Glomerular endothelial cell (primary cell): ENCODE data around the gene EPHX1. TPM values are rescaled to one million over a fixed set of nuclear protein-coding genes. Genes with fewer than 3 reads are reported as not detected.
"Not testable (repeated sequence)": the region's sequence is repeated elsewhere in the genome, so short reads cannot be mapped to it uniquely, and the experiment has no call there.

Source experiments
- DNase-seq: peaks from one replicate; pipeline ENCODE4 v3.0.0-alpha.2; 2011; ENCODE audit warnings: low read depth, low spot score; ENCODE audit errors: extremely low read depth
- total RNA-seq: library from RNA; depleted of rRNA; stranded (reverse); fragments of >200 nt; gene quantifications from 2 replicates; pipeline ENCODE4 v1.2.3, GENCODE V29; 2015

EPHX1 gene
- total RNA-seq, result 26.1 and 37.6 TPM in 2 replicates

DNA sequence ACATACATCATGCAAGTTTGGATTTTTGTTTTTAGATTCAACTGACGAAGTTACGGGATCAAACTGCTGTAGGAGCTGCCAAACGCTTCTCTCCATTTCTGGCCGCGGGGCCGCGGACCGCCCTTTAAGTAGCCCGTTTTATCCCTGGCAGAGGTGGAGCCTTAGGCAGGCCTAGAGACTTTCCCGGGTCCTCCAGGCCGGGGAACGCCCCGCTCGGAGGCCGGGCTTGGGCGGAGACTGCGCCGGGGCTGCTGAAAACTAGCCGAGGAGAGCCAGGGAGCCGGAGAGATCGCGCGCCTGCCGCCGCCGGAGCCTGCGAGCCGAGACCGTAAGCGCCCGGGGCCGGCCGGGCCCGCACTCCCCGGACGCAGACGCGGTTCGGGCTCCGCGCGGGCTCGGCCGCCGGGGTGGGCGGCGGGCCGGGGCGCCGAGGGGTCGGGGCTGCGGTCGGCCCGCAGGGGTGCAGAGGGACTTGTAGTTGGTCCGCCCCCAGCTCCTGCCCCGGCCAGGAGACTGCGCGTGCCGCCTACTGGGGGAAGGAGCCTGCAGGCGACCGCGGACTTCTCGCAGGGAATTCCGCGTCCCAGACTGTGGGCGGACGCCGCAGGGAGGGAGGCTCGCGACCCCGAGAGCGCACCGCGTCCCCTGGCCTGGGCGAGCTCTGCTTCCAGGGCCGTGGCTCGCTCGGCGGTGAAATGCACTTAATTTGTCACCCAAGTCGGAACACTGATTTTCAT is at the start of gene EPHX1:
Gene EPHX1, plus strand, starts transcription at position 283 of the 737 bp plus-strand sequence. CDS start 18,606 bp downstream, outside the sequence.
- DNase-seq, result no peak

DNA sequence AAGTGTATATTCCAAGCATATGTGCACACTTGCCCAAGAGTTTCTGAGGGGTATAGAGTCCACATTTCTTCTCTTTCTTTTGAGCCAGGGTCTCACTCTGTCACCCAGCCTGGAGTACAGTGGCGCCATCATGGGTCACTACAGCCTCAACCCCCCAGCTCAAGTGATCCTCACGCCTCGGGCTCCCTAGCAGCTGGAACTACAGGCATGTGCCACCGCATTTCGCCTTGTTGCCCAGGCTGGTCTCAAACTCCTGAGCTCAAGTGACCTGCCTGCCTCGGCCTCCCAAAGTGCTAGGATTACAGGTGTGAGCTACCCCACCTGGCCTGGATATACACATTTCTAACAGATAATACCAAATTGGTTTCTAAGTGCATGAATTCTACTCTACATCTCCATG is 49.4 kb upstream of the EPHX1 start:
- DNase-seq, result no peak

DNA sequence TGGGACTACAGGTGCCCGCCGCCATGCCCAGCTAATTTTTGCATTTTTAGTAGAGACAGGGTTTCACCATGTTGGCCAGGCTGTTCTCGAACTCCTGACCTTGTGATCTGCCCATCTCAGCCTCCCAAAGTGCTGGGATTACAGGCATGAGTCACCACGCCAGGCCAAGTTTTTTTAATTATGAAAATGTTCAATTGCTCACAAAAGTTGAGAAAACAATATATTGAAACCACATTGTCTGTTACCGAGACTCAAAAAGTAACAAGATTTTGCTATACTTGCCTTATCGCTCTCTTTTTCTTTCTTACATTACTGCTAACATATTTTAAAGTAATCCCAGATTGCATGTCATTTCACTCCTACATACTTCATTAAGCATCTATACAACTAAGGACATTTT is 48.5 kb upstream of the EPHX1 start:
- DNase-seq, result not testable (repeated sequence)

DNA sequence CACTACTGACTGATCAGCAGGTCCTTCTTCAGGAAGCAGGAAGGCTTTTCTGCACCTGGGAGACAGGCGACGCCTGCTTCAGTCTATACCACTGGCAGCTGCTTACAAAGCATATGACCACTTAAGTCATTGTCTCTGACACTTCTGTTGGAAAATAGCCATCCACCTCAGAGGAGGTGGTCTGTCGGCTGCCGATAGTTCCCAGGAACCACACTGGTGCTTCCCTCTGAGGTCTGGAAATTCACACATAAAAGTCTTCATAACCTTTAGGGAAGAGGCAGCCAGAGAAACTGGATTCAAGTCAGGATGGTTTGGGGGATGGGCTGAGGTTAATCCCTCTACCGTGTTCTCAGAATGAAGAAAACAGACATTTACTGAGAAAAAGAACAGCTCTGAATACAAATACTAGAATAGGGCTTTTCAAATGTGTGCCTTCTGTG is 47.9 kb upstream of the EPHX1 start:
- DNase-seq, result no peak

DNA sequence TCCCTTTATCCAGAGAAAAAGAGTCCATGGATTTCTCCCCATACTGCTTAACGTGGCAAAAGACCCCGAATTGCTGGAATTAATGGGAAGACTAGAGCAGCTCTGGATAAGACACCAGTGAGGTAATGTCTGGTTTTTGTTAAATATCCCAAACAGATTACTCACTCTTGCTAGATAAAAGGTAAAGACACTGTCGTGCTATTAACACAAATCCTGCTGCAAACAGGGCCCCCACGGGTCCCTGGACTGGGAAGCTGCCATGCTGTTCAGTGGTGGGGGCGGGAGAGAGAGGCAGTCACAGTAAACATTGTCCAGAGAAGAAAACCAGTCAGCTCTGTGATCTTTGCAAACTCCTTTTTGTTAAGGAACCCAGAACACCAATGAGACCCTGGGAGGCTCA is 47.5 kb upstream of the EPHX1 start:
- DNase-seq, result no peak

DNA sequence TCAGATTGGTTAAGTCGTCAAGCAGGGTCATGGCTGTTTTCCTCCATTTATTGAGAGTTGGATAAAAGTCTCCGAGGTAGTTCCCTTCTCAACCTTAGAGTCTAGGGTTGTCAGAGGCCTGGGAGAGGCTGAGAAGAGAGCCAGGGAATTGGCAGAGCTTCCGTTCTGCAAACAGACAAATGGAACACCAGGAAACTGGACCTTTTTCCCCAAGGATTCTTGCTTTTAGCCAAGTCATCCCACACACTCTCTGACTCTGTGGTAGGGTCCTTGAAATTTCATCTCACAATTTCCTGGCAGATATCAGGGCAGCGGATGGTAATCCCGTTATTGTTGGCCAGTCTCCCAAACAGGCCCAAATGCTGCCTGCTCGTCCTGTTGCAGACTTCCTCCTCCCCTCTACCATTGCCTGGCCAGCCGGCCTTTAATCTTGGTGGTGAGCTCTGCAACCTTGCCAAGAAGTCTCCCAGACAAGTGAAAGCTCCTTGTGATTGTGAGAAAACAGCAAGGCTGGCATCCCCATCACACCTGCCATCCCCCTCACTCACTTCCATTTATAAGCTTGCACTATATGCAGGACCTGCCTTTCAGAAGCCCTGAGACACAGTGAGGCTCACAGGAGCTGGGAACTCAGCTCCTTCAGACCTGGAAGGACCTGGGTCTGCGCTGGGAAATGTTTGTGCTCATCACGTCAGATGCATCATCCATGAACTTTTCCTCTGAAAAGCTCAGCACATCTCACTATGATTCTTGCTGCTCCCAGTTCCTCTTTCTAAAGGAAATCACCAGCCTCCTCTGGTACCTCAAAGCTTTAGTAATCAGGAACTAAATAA is 46.0 kb upstream of the EPHX1 start:
- no peak for DNase-seq

DNA sequence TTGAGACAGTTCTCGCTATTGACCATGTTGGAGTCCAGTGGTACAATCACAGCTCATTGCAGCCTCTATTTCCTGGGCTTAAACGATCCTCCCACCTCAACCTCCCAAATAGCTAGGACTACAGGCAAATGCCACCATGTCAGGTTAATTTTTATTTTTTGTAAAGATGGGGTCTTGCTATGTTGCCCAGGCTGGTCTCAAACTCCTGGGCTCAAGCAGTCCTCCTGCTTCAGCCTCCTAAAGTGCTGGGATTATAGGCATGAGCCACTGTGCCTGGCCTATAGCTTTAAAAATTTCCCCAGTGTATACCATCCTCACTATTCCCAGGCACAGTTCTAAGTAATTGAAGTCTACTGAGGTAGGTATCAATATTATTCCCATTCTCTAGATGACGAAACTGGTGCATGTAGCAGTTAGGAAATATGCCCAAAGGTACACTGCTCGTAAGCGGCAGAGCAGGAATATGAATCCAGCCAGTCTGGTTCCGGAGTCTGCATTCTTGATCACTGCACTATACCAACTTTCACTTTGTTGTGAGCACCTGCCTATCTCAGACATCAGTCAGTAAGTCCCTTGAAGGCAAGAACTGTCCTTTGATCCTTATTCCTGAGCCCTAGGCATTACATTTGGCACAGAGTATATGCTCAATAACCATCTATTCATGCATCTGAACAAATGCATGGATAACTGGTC is 43.8 kb upstream of the EPHX1 start:
- no peak for DNase-seq

DNA sequence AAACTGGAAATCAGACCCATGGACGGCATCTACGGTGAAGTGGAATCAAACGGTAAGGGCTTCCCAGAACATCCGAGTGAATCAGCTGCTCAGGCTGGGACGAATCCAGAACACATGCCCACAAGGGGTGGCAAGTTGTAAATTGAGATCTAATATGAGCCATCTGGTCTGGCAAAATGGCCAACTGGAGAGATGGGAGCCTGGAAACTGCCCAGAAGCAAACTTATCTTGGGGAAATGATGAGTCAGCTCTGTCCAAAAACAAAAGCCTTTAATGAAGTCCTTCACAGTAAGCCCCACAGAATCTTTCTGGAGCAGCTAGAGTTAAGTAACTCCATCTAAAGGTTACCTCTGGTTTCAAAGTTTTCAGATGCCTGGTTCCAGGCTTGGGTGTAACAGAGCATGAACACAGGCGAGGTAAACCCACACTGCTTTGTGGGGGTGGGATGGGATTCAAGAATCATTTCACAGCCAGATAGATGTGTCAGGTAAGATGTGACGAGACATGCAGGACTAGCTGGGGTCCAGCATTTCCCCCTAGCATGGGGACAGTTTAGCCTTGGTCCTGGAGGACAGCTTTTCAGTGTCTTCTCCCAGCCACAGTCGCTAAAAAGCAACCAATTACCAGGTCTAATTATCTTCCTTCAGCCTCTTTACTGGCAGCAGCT is 42.8 kb upstream of the EPHX1 start:
- DNase-seq, result no peak

DNA sequence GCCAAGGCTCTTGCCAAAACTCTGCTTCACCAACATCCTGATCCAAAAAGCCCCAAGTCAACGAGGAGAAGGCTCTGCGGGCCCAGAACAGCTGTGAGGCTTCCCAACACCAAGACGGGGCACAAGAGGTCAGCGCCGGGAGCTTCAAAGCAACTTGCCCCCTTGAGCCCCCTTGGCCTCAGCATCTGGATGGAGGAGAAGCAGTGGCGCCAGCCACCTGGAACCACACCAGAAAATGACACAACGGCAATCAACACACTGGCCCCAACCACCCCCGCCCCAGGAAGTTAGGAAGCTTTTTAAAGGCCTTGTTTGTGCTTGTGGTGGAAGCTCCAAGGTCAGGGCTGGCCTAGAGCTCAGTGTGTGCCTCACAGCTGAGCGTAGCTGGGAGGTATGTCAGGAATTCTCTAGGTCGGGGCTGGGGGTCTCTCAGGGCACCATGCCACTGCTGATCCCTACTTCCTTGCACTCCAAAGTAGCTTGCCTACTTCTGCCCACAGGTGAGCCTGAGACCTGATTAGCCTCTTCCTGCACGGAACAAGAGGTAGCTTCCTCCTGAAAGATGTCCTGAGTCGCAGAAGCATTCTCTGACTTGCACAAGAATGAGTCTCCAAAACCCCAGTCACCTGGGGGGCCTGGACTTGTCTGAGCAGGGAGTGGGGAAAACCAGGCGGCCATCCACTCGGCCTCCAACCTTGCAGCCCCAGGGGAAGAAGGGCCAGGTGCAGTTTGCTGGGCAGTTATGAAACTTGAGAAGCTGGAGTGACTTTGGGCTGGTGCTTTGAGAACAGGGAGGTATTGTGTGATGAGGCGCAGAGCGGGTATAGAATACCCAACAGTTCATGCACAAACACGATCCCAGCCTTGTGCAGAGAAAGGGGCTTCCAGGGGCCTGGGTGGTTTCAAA is 42.0 kb upstream of the EPHX1 start:
- no peak for DNase-seq

DNA sequence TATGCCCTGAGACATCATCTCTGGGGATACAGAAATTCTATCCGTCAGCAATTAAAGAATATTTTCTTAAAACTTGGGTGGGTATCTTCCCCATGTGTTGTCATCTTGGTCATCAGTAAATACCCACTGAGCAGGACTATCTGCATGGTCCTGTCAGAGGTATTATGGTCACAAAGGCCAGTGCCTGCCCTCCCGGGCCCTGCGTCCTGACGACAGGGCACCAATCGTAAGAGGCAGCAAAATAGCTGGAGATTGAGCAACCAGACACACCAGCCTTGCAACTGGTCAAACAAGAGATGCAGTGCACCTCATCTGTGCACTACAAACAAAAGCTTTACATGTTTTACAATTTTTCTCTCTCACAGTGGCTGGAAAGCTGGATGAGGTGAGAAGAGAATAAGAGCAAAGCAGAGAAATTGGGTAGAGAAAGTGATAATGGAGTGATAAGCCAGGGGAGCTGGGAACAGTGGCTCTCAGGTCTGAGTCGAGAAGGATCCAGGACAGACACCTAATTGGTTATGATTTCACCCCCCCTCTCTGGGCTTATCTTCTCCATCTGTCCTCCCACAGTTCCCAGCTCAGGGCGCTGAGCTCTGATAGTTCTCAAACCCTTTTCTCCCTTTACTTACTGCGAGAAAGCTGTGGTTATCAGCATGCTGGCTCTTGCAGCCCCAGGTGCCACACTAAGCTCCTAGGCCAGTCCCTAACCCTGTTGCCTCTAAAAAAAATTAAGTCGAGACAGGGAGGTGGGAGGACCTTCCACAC is 41.1 kb upstream of the EPHX1 start:
- no peak for DNase-seq

DNA sequence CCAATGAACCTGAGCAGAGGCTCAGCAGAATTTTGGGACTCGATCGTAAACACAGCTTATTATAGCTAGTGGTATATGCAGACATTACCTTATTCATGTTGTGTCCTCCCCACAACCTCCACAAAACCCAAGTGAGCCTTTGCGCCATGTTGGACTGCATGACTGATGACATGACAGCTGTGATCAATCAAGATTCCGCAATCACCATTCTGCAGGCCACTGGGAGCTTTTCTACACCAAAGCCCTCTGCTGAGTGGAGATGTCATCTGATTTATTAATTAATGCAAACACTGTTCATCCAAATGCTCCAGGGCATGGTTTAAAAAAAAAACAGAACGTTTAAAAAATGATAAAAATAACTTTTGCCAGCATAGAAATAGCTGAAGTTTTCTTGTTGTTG is 40.2 kb upstream of the EPHX1 start:
- DNase-seq, result no peak

DNA sequence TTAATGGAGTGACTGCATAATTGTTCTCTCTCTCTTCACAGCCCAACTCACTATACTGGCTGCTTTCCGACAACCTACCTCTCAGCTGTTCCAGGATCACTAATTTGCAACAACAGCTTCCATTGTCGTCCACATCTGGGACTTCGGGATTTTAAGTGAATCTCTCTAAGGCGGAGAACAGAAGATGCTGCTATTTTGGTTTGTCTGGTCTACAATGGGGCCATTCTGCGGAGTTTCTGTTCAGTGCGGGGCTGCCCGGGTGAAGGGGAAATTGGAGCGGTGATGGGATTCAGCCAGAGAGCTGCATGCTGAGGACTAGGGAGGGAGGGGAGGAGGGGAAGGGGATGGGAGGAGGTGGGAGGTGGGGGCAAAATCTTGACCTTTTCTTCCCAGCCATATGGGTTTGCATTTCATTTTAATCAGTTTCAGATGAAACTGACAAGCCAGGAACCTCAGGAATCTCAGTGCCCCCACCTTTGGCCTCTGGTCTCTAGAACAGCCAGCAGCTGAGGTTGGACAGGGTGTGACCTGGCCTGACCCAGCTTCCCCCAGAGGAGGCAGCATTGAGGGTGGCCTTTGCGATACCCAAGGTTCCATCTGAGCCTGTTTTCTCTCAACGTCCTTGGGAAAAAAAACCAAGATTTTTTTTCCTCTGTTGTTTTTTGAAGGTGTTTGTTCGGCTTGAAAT is 39.2 kb upstream of the EPHX1 start:
- DNase-seq, result no peak

DNA sequence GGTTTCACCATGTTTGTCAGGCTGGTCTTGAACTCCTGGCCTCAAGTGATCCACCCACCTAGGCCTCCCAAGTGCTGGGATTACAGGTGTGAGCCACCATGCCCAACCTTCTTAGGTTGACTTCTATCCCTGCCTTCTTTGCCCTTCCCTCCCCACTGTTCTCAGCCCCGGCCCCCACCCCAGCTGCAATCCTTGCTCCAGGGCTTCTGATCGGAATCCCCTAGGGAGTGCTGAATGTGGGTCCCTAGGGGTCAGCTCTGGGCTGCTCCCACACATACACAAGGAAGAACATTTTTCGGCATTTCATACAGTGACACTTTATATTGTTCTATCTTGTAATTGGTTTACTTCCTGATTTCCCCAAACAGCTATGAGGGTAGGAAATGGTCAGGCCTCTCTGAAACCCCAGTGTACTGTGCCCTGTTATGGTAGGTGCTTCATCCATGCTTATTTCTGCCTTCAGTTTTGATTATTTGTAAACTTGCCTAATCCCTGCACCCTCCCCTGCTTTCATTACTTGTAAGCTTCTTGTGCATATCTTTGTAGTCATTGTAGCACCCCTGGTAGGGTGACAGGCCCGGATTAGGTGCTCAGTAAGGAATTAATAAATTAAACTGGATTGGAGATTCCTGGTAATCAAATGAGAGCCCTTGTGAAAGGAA is 38.1 kb upstream of the EPHX1 start:
- no peak for DNase-seq

DNA sequence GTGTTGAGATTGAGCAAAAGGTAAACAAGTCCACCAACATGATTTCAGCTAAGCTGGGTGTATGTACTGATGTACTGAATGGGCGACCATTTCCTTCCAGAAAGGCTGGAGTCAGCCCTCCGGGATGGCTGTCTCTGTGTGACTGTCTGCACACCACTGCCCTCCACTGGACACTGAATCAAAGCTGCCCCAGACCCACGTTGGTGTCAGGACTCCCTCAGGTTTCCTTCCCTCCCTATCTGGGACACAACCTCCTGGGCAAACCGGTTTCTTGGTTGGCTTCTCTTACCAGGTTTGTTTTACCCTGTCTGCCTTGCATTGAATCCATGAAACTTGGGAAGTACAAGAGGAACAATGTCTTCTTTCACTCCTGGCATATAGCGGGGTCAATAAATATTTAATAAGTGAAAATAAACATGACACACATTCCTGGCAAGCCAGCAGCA is 37.6 kb upstream of the EPHX1 start:
- peak; percentile 77 for DNase-seq

DNA sequence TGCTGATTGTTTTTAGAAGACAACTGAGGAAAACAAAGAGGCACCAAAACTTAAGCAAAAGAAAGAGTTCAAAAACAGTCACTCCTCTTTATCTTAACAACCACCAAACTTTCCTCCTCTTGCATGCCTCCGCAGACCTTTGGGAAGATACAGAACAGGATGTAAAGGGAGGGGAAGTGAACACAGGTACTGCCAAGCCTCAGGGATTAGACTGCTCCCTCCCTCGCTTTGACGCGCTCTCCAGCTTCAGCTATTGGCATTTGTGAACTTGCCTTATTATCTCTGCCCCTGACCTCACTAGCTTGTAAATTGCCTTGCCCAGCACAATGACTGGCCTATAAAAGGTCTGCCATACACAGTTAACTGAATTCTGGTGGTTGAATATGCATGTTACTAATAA is 37.1 kb upstream of the EPHX1 start:
- DNase-seq, result no peak

DNA sequence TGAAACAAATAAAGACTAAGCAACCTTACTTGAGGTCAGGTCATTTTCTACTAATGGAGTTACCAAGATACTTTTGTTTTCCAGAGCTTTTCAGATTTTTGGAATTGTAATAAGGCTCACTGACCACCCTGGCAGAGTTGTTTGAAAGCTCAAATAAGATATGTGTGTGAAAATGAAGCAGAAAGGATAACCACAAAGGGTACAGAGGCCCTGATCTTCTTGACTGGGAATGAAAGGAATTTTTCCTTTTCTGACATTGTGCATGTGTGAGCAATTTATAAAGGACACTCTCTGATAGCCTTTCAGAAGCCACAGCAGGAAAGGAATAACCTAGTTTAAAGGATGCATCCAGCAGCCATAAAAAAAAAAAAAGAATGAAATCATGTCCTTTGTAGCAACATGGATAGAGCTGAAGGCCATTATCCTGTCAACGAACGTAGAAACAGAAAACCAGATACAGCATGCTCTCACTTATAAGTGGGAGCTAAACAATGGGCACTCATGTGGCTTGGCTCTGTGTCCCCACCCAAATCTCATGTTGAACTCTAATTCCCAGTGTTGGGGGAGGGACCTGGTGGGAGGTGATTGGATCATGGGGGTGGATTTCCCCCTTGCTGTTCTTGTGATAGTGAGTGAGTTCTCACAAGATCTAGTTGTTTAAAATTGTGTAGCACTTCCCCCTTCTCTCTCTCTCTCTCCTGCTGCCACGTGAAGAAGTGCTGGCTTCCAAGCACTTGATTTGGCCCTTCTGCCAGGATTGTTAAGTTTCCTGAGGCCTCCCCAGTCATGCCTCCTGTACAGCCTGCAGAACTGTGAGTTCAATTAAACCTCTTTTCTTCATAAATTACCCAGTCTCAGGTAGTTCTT is 35.4 kb upstream of the EPHX1 start:
- DNase-seq, result no peak

DNA sequence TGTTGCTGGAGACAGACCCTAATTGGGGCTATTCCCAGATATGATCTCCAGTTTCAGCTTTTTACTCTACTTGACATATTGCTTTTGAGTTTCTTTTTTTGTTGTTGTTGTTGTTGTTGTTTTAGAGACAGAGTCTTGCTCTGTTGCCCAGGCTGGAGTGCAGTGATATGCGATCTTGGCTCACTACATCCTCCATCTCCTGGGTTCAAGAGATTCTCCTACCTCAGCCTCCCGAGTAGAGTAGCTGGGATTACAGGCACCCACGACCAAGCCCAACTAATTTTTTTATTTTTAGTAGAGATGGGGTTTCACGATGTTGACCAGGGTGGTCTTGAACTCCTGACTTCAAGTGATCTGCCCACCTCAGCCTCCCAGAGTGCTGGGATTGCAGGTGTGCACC is 33.6 kb upstream of the EPHX1 start:
- no peak for DNase-seq
